WTC11 (cell line): ENCODE measurements around the gene CLEC2L. TPM values are rescaled to one million over a fixed set of nuclear protein-coding genes. Genes with fewer than 3 reads are reported as not detected.
A peak's percentile ranks its signal among the peaks of the same experiment; 100 is the strongest.

Experiments
- ATAC-seq: fragments of 200-7000 bp; cut with Tn5 transposase; 2 replicates; pipeline ENCODE4 v1.10.0; 2021; ENCODE audit warnings: mild to moderate bottlenecking, moderate library complexity
- CTCF ChIA-PET: fragments of 300-600 bp; sonication (Branson Sonifier 250); formaldehyde crosslinking; loops from one replicate; lab custom pipeline; 2021; ENCODE audit warnings: antibody characterized with exemption; lab: Charles Lee
- POLR2A ChIA-PET: fragments of 350-600 bp; sonication (Branson Sonifier 250); formaldehyde crosslinking; loops from one replicate; lab custom pipeline; 2021; ENCODE audit warnings: antibody characterized with exemption; lab: Charles Lee
- DNase-seq: peaks from one replicate; pipeline ENCODE4 v3.0.0; 2021; ENCODE audit warnings: low spot score
- H3K27ac Mint-ChIP-seq: 2 replicates; pipeline ENCODE4 v1.8.0; 2021; ENCODE audit warnings: mixed read lengths
- H3K27me3 Mint-ChIP-seq: 2 replicates; pipeline ENCODE4 v1.8.0; 2021; ENCODE audit warnings: low read depth, mild to moderate bottlenecking, moderate library complexity, mixed read lengths
- H3K36me3 Mint-ChIP-seq: 2 replicates; pipeline ENCODE4 v1.8.0; 2021; ENCODE audit warnings: mixed read lengths
- H3K4me1 Mint-ChIP-seq: 2 replicates; pipeline ENCODE4 v1.8.0; 2022; ENCODE audit warnings: mixed read lengths
- H3K4me3 Mint-ChIP-seq: 2 replicates; pipeline ENCODE4 v1.8.0; 2021; ENCODE audit warnings: mild to moderate bottlenecking, moderate library complexity, mixed read lengths
- H3K9me3 Mint-ChIP-seq: 2 replicates; pipeline ENCODE4 v1.8.0; 2021; ENCODE audit warnings: mixed read lengths
- FOXJ3 ChIP-seq: sonication (generic); formaldehyde crosslinking; IDR thresholded peaks from 2 replicates; pipeline ENCODE4 v1.9.0; 2021; ENCODE audit warnings: missing genetic modification reagents, mild to moderate bottlenecking, borderline replicate concordance
- FOXP1 ChIP-seq: sonication (generic); formaldehyde crosslinking; IDR thresholded peaks from 2 replicates; pipeline ENCODE4 v1.8.0; 2022; ENCODE audit warnings: missing genetic modification reagents, mild to moderate bottlenecking, moderate library complexity, borderline replicate concordance
- NFE2L1 ChIP-seq: sonication (generic); formaldehyde crosslinking; IDR thresholded peaks from 2 replicates; pipeline ENCODE4 v1.8.1; 2023; ENCODE audit warnings: missing genetic modification reagents
- RORB ChIP-seq: fragments of 250-450 bp; sonication (Bioruptor Pico); IDR thresholded peaks from 2 replicates; pipeline ENCODE4 v1.9.0; 2021; ENCODE audit warnings: mild to moderate bottlenecking
- SP1 ChIP-seq: sonication (generic); formaldehyde crosslinking; conservative IDR thresholded peaks from 2 replicates; pipeline ENCODE4 v1.8.1; 2022; ENCODE audit warnings: missing genetic modification reagents
- TCF7 ChIP-seq: sonication (generic); formaldehyde crosslinking; IDR thresholded peaks from 2 replicates; pipeline ENCODE4 v1.8.0; 2022; ENCODE audit warnings: mild to moderate bottlenecking, low read depth, missing genetic modification reagents, moderate library complexity
- total RNA-seq: library from RNA; stranded (reverse); gene quantifications from 3 replicates; pipeline ENCODE4 v1.2.3, GENCODE V29; 2021
- TF ChIP-seq, protein P1 (sequence below): sonication (generic); formaldehyde crosslinking; IDR thresholded peaks from 2 replicates; pipeline ENCODE4 v1.8.1; 2023; ENCODE audit warnings: mild to moderate bottlenecking, missing genetic modification reagents, moderate library complexity
- TF ChIP-seq, protein P2 (sequence below): sonication (generic); formaldehyde crosslinking; IDR thresholded peaks from 2 replicates; pipeline ENCODE4 v1.8.1; 2022; ENCODE audit warnings: mild to moderate bottlenecking, moderate library complexity, missing genetic modification reagents
- TF ChIP-seq, protein P3 (sequence below): sonication (generic); formaldehyde crosslinking; IDR thresholded peaks from 2 replicates; pipeline ENCODE4 v1.8.1; 2023; ENCODE audit warnings: mild to moderate bottlenecking, moderate library complexity, missing genetic modification reagents
- TF ChIP-seq, protein P4 (sequence below): sonication (generic); formaldehyde crosslinking; IDR thresholded peaks from 2 replicates; pipeline ENCODE4 v1.8.0; 2022; ENCODE audit warnings: mild to moderate bottlenecking, missing genetic modification reagents
- TF ChIP-seq, protein P5 (sequence below): sonication (generic); formaldehyde crosslinking; IDR thresholded peaks from 2 replicates; pipeline ENCODE4 v1.8.0; 2022; ENCODE audit warnings: mild to moderate bottlenecking, missing genetic modification reagents
- TF ChIP-seq, protein P6 (sequence below): sonication (generic); formaldehyde crosslinking; IDR thresholded peaks from 2 replicates; pipeline ENCODE4 v1.8.0; 2023; ENCODE audit warnings: mild to moderate bottlenecking, missing genetic modification reagents
- TF ChIP-seq, protein P7 (sequence below): sonication (generic); formaldehyde crosslinking; IDR thresholded peaks from 2 replicates; pipeline ENCODE4 v1.8.1; 2023; ENCODE audit warnings: mild to moderate bottlenecking, missing genetic modification reagents, borderline replicate concordance

CLEC2L gene
- total RNA-seq, 1 experiment from 2014 or later: 0.13 TPM

DNA sequence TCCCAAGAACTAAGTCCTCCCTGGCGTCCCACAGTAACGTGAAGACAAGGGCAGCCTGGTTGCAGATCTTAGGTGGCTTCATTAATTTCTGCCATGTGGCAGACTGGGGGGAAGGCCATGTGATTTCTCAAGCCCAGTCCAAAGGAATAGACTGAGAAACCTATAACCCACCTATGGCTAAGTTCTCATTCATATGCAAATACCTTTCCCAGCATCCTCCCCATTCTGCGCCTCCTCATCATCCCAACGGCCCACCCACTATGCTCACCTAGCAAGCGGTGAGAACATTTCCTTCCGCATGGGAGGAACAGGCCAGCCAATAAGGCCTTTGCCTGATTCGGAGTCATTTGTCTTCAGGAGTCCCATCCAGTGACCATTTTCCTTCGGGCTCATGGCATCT is 8.2 kb upstream of the CLEC2L start:
- H3K4me1 Mint-ChIP-seq: peaks cover 12% of the 10 kb centered on the region
- DNase-seq (no peak), ATAC-seq (peak; percentile 92)
- no peaks in the 10 kb centered on the region for H3K36me3 Mint-ChIP-seq
- CTCF ChIA-PET: interaction anchor here (0.8 to 1.4 kb wide), 3 partner anchors 16 to 105 kb away, joined by 3 to 4 read pairs (median 3); partner anchors contain the start of gene KLRG2
- no peaks in the 10 kb centered on the region for H3K9me3 Mint-ChIP-seq
- TF ChIP-seq, protein P1, sequence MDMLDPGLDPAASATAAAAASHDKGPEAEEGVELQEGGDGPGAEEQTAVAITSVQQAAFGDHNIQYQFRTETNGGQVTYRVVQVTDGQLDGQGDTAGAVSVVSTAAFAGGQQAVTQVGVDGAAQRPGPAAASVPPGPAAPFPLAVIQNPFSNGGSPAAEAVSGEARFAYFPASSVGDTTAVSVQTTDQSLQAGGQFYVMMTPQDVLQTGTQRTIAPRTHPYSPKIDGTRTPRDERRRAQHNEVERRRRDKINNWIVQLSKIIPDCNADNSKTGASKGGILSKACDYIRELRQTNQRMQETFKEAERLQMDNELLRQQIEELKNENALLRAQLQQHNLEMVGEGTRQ (CRISPR knock-in tag): peak; percentile 50
- TF ChIP-seq, protein P2, sequence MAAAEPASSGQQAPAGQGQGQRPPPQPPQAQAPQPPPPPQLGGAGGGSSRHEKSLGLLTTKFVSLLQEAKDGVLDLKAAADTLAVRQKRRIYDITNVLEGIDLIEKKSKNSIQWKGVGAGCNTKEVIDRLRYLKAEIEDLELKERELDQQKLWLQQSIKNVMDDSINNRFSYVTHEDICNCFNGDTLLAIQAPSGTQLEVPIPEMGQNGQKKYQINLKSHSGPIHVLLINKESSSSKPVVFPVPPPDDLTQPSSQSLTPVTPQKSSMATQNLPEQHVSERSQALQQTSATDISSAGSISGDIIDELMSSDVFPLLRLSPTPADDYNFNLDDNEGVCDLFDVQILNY (CRISPR knock-in tag): no peak
- TF ChIP-seq SP1 (CRISPR knock-in tag): 0 out of 2 replicates have a peak, but pooled peaks have one; percentile 22
- TF ChIP-seq, protein P3, sequence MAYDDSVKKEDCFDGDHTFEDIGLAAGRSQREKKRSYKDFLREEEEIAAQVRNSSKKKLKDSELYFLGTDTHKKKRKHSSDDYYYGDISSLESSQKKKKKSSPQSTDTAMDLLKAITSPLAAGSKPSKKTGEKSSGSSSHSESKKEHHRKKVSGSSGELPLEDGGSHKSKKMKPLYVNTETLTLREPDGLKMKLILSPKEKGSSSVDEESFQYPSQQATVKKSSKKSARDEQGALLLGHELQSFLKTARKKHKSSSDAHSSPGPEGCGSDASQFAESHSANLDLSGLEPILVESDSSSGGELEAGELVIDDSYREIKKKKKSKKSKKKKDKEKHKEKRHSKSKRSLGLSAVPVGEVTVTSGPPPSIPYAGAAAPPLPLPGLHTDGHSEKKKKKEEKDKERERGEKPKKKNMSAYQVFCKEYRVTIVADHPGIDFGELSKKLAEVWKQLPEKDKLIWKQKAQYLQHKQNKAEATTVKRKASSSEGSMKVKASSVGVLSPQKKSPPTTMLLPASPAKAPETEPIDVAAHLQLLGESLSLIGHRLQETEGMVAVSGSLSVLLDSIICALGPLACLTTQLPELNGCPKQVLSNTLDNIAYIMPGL (CRISPR knock-in tag): no peak
- TF ChIP-seq, protein P4, sequence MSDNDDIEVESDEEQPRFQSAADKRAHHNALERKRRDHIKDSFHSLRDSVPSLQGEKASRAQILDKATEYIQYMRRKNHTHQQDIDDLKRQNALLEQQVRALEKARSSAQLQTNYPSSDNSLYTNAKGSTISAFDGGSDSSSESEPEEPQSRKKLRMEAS (CRISPR knock-in tag): peak; percentile 62
- TF ChIP-seq, protein P5, sequence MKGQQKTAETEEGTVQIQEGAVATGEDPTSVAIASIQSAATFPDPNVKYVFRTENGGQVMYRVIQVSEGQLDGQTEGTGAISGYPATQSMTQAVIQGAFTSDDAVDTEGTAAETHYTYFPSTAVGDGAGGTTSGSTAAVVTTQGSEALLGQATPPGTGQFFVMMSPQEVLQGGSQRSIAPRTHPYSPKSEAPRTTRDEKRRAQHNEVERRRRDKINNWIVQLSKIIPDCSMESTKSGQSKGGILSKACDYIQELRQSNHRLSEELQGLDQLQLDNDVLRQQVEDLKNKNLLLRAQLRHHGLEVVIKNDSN: 0 out of 2 replicates have a peak, but pooled peaks have one; percentile 19
- no peak overlapping the region for H3K4me3 Mint-ChIP-seq
- peaks cover under 1% of the 10 kb centered on the region for H3K27me3 Mint-ChIP-seq
- H3K27ac Mint-ChIP-seq: no peak overlapping the region
- POLR2A ChIA-PET: no interaction called here

DNA sequence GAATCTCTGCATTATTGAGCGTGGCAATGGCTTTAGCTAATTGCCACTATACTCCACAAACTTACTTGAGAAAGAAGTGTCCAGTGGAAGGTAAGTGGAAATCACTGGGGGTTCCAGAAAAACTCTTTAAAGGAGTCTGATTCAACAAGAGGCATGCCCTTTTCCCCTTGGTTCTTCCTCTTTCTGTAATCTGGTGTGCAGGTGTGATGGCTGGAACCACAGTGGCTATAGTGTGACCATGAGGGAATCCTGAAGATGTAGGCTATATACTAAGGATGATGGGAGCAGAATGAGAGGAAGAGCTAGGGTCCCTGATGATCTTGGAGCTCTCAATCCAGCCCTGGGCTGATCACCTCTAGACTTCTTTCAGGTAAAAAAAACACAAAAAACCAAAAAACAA is 2.0 kb upstream of the CLEC2L start:
- TF ChIP-seq, protein P6, sequence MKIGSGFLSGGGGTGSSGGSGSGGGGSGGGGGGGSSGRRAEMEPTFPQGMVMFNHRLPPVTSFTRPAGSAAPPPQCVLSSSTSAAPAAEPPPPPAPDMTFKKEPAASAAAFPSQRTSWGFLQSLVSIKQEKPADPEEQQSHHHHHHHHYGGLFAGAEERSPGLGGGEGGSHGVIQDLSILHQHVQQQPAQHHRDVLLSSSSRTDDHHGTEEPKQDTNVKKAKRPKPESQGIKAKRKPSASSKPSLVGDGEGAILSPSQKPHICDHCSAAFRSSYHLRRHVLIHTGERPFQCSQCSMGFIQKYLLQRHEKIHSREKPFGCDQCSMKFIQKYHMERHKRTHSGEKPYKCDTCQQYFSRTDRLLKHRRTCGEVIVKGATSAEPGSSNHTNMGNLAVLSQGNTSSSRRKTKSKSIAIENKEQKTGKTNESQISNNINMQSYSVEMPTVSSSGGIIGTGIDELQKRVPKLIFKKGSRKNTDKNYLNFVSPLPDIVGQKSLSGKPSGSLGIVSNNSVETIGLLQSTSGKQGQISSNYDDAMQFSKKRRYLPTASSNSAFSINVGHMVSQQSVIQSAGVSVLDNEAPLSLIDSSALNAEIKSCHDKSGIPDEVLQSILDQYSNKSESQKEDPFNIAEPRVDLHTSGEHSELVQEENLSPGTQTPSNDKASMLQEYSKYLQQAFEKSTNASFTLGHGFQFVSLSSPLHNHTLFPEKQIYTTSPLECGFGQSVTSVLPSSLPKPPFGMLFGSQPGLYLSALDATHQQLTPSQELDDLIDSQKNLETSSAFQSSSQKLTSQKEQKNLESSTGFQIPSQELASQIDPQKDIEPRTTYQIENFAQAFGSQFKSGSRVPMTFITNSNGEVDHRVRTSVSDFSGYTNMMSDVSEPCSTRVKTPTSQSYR: no peak
- ATAC-seq (no peak), DNase-seq (no peak)
- ChIA-PET POLR2A (no interaction called here), CTCF (interaction anchor here (1.1 kb wide), 1 partner anchor 87 kb away, joined by 3 read pairs; no protein-coding TSS in a partner anchor)
- Mint-ChIP-seq H3K9me3 (peaks cover 9% of the 10 kb centered on the region; the same call in 1 of the 2 replicates), H3K27ac (no peak overlapping the region), H3K4me1 (peaks cover 3% of the 10 kb centered on the region), H3K4me3 (no peak overlapping the region), H3K27me3 (peaks cover 55% of the 10 kb centered on the region), H3K36me3 (no peaks in the 10 kb centered on the region)

DNA sequence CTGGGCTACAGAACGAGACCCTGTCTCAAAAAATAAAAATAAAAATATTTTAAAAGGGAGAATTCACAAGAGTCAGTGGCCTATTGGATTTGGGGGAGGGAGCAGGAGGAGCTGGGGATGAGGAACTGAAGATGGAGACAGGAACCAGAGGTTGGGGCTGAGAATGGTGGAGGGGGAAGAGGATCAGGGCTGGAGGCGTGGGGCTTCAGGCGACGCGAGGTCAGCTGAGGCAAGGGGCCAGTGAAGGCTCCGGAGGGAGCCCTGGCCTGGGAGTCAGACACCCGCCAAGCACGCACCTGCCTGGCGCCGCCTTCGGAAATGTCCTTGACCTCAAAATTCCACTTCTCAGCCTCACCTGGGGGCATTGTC is 671 bp upstream of the CLEC2L start:
- no peak for DNase-seq
- Mint-ChIP-seq H3K27me3 (peaks cover 64% of the 10 kb centered on the region), H3K4me1 (peaks cover 3% of the 10 kb centered on the region), H3K27ac (no peak overlapping the region), H3K9me3 (peaks cover 9% of the 10 kb centered on the region; the same call in 1 of the 2 replicates), H3K4me3 (peak overlapping the region; percentile 75), H3K36me3 (no peaks in the 10 kb centered on the region)
- TF ChIP-seq FOXP1 (CRISPR knock-in tag) (no peak), RORB (CRISPR knock-in tag) (no peak), NFE2L1 (no peak), TCF7 (CRISPR knock-in tag) (no peak), FOXJ3 (no peak)
- TF ChIP-seq, protein P7, sequence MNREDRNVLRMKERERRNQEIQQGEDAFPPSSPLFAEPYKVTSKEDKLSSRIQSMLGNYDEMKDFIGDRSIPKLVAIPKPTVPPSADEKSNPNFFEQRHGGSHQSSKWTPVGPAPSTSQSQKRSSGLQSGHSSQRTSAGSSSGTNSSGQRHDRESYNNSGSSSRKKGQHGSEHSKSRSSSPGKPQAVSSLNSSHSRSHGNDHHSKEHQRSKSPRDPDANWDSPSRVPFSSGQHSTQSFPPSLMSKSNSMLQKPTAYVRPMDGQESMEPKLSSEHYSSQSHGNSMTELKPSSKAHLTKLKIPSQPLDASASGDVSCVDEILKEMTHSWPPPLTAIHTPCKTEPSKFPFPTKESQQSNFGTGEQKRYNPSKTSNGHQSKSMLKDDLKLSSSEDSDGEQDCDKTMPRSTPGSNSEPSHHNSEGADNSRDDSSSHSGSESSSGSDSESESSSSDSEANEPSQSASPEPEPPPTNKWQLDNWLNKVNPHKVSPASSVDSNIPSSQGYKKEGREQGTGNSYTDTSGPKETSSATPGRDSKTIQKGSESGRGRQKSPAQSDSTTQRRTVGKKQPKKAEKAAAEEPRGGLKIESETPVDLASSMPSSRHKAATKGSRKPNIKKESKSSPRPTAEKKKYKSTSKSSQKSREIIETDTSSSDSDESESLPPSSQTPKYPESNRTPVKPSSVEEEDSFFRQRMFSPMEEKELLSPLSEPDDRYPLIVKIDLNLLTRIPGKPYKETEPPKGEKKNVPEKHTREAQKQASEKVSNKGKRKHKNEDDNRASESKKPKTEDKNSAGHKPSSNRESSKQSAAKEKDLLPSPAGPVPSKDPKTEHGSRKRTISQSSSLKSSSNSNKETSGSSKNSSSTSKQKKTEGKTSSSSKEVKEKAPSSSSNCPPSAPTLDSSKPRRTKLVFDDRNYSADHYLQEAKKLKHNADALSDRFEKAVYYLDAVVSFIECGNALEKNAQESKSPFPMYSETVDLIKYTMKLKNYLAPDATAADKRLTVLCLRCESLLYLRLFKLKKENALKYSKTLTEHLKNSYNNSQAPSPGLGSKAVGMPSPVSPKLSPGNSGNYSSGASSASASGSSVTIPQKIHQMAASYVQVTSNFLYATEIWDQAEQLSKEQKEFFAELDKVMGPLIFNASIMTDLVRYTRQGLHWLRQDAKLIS: no peak
- TF ChIP-seq, protein P3 (CRISPR knock-in tag): 0 out of 2 replicates have a peak, but pooled peaks have one; percentile 22
- POLR2A ChIA-PET: no interaction called here
- ATAC-seq: no peak
- CTCF ChIA-PET: interaction anchor here (0.6 to 1.1 kb wide), 4 partner anchors 22 to 88 kb away, joined by 3 to 7 read pairs (median 3); no protein-coding TSS in a partner anchor
